K562 (cell line): Measurements from ENCODE around the gene ACADVL. TPM values are rescaled to one million over a fixed set of nuclear protein-coding genes. Genes with fewer than 3 reads are reported as not detected.
A peak's percentile ranks its signal among the peaks of the same experiment; 100 is the strongest.

ENCODE experiments used
- BDP1 ChIP-seq: IDR thresholded peaks from 3 replicates; pipeline ENCODE4 v1.6.1; 2011; ENCODE audit not compliant: insufficient read length, insufficient read depth
- BRCA1 ChIP-seq, 2 experiments: fragments of 450-650 bp in 1 of 2; sonication (generic) in 1 of 2; formaldehyde crosslinking in 1 of 2; IDR thresholded peaks; 2 replicates each; pipeline versions ENCODE4 v1.5.0 to v1.6.1; 2017 to 2020; ENCODE audit warnings: mild to moderate bottlenecking in 1 of 2, missing genetic modification reagents in 1 of 2
- C11orf30 ChIP-seq: fragments of 450-650 bp; IDR thresholded peaks from 2 replicates; pipeline ENCODE4 v1.6.1; 2016; ENCODE audit warnings: low read depth, mild to moderate bottlenecking
- CHD2 ChIP-seq: IDR thresholded peaks from 2 replicates; pipeline ENCODE4 v1.6.1; 2011; ENCODE audit warnings: low read depth, low read length
- E2F1 ChIP-seq: sonication (generic); formaldehyde crosslinking; IDR thresholded peaks from 2 replicates; pipeline ENCODE4 v1.8.1; 2023; ENCODE audit warnings: mild to moderate bottlenecking, missing genetic modification reagents, moderate library complexity
- EHMT2 ChIP-seq: fragments of 450-650 bp; IDR thresholded peaks from 2 replicates; pipeline ENCODE4 v1.6.1; 2018; ENCODE audit warnings: antibody characterized with exemption
- NR1H2 ChIP-seq: sonication (generic); formaldehyde crosslinking; IDR thresholded peaks from 2 replicates; pipeline ENCODE4 v1.4.0; 2020; ENCODE audit warnings: mild to moderate bottlenecking, missing genetic modification reagents
- RBM25 ChIP-seq: fragments of 200-400 bp; formaldehyde crosslinking; IDR thresholded peaks from 2 replicates; pipeline ENCODE4 v1.6.1; 2018; ENCODE audit warnings: low read length, low read depth, moderate library complexity; ENCODE audit not compliant: severe bottlenecking
- SMAD1 ChIP-seq: fragments of 150-350 bp; IDR thresholded peaks from 2 replicates; pipeline ENCODE4 v1.6.1; 2014; ENCODE audit warnings: low read length, low read depth; ENCODE audit not compliant: partially characterized antibody
- TAF1 ChIP-seq: IDR thresholded peaks from 2 replicates; pipeline ENCODE4 v1.6.1; 2011; ENCODE audit warnings: mild to moderate bottlenecking, low read length, moderate library complexity; ENCODE audit not compliant: insufficient read depth, control insufficient read depth, severe bottlenecking; ENCODE audit errors: extremely low read depth
- TEAD1 ChIP-seq, 2 experiments: fragments of 450-650 bp in 1 of 2; sonication (generic) in 1 of 2; formaldehyde crosslinking; IDR thresholded peaks; 2 replicates each; pipeline versions ENCODE4 v1.4.0 to v1.8.0; 2020 to 2022; ENCODE audit warnings: mild to moderate bottlenecking in 2 of 2, missing genetic modification reagents in 1 of 2
- XRCC3 ChIP-seq: fragments of 450-650 bp; IDR thresholded peaks from 2 replicates; pipeline ENCODE4 v1.6.1; 2017; ENCODE audit warnings: mild to moderate bottlenecking, moderate library complexity
- ZBTB1 ChIP-seq: sonication (generic); formaldehyde crosslinking; IDR thresholded peaks from 2 replicates; pipeline ENCODE4 v1.8.1; 2023; ENCODE audit warnings: missing genetic modification reagents, low read depth, mild to moderate bottlenecking, borderline replicate concordance
- ZNF134 ChIP-seq: fragments of 250-450 bp; sonication (Bioruptor Pico); conservative IDR thresholded peaks from 2 replicates; pipeline ENCODE4 v1.4.0; 2020
- ZNF174 ChIP-seq: fragments of 250-450 bp; sonication (Bioruptor Pico); IDR thresholded peaks from 2 replicates; pipeline ENCODE4 v1.4.0; 2020; ENCODE audit warnings: mild to moderate bottlenecking
- ZZZ3 ChIP-seq: fragments of 450-650 bp; IDR thresholded peaks from 2 replicates; pipeline ENCODE4 v1.6.1; 2016; ENCODE audit warnings: antibody characterized with exemption, mild to moderate bottlenecking, moderate library complexity
- polyA plus RNA-seq, 8 experiments: library from polyadenylated mRNA; depleted of rRNA in 4 of 8; stranded (reverse) in 5 of 8; unstranded in 3 of 8; fragments of >200 nt; fragmentation: Nextera tagmentation in 2 of 8; fragmentation: Illumina TruSeq in 1 of 8; extraction: Ambion mirVana in 2 of 8; extraction: Trizol in 1 of 8; gene quantifications; 2 replicates each; pipeline versions ENCODE4 v1.2.1 to v1.2.3, GENCODE V29; 2011 to 2014; ENCODE audit warnings: inconsistent platforms in 1 of 8, missing spikeins in 1 of 8
- total RNA-seq, 7 experiments: library from RNA; depleted of rRNA in 6 of 7; stranded (reverse); fragments of >200 nt in 6 of 7; fragmentation: Illumina TruSeq in 2 of 7; extraction: Trizol in 2 of 7; gene quantifications; 2 replicates each; pipeline versions ENCODE4 v1.2.1 to v1.2.3, GENCODE V29; 2011 to 2021; ENCODE audit warnings: low replicate concordance in 1 of 7
- TF ChIP-seq, protein P1 (sequence below): fragments of 450-650 bp; IDR thresholded peaks from 2 replicates; pipeline ENCODE4 v1.6.1; 2016; ENCODE audit warnings: borderline replicate concordance
- TF ChIP-seq, protein P2 (sequence below): fragments of 250-450 bp; sonication (Bioruptor Pico); IDR thresholded peaks from 2 replicates; pipeline ENCODE4 v1.5.0; 2021; ENCODE audit warnings: mild to moderate bottlenecking, borderline replicate concordance
- TF ChIP-seq, protein P3 (sequence below), 2 experiments: fragments of 150-350 bp in 1 of 2; IDR thresholded peaks; 2 replicates each; pipeline ENCODE4 v1.6.1; 2012 to 2016; ENCODE audit warnings: low read depth in 2 of 2, low read length in 2 of 2, mild to moderate bottlenecking in 1 of 2, moderate library complexity in 1 of 2

ACADVL gene
- total and polyA plus RNA-seq, 9 of the 15 experiments (the other 6 are each of a cell fraction or from before 2014, with no cell fraction given): 25.5 to 449 (median 214) TPM

GRCh38 chr17:7242717-7243452 is 23.1 kb downstream of the ACADVL start (continued):
- TF ChIP-seq, protein P1, sequence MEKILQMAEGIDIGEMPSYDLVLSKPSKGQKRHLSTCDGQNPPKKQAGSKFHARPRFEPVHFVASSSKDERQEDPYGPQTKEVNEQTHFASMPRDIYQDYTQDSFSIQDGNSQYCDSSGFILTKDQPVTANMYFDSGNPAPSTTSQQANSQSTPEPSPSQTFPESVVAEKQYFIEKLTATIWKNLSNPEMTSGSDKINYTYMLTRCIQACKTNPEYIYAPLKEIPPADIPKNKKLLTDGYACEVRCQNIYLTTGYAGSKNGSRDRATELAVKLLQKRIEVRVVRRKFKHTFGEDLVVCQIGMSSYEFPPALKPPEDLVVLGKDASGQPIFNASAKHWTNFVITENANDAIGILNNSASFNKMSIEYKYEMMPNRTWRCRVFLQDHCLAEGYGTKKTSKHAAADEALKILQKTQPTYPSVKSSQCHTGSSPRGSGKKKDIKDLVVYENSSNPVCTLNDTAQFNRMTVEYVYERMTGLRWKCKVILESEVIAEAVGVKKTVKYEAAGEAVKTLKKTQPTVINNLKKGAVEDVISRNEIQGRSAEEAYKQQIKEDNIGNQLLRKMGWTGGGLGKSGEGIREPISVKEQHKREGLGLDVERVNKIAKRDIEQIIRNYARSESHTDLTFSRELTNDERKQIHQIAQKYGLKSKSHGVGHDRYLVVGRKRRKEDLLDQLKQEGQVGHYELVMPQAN: peak; percentile 96
- TF ChIP-seq NR1H2 (CRISPR knock-in tag): no peak
- no peak for TF ChIP-seq ZZZ3
- no peak for TF ChIP-seq ZBTB1 (CRISPR knock-in tag)
- no peak for TF ChIP-seq RBM25
- no peak for TF ChIP-seq BRCA1 (IDR thresholded peaks at IDR 0.05)
- no peak for TF ChIP-seq BRCA1 (CRISPR knock-in tag; IDR thresholded peaks at IDR 0.05)
- peak; percentile 10 for TF ChIP-seq TAF1
- TF ChIP-seq XRCC3: no peak
- TF ChIP-seq, protein P2, sequence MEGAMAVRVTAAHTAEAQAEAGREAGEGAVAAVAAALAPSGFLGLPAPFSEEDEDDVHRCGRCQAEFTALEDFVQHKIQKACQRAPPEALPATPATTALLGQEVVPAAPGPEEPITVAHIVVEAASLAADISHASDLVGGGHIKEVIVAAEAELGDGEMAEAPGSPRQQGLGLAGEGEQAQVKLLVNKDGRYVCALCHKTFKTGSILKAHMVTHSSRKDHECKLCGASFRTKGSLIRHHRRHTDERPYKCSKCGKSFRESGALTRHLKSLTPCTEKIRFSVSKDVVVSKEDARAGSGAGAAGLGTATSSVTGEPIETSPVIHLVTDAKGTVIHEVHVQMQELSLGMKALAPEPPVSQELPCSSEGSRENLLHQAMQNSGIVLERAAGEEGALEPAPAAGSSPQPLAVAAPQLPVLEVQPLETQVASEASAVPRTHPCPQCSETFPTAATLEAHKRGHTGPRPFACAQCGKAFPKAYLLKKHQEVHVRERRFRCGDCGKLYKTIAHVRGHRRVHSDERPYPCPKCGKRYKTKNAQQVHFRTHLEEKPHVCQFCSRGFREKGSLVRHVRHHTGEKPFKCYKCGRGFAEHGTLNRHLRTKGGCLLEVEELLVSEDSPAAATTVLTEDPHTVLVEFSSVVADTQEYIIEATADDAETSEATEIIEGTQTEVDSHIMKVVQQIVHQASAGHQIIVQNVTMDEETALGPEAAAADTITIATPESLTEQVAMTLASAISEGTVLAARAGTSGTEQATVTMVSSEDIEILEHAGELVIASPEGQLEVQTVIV (CRISPR knock-in tag): no peak
- 0 out of 2 replicates have a peak, but pooled peaks have one; percentile 36 for TF ChIP-seq E2F1 (CRISPR knock-in tag)
- TF ChIP-seq SMAD1: no peak
- TF ChIP-seq BDP1: no peak
- TF ChIP-seq, protein P3, sequence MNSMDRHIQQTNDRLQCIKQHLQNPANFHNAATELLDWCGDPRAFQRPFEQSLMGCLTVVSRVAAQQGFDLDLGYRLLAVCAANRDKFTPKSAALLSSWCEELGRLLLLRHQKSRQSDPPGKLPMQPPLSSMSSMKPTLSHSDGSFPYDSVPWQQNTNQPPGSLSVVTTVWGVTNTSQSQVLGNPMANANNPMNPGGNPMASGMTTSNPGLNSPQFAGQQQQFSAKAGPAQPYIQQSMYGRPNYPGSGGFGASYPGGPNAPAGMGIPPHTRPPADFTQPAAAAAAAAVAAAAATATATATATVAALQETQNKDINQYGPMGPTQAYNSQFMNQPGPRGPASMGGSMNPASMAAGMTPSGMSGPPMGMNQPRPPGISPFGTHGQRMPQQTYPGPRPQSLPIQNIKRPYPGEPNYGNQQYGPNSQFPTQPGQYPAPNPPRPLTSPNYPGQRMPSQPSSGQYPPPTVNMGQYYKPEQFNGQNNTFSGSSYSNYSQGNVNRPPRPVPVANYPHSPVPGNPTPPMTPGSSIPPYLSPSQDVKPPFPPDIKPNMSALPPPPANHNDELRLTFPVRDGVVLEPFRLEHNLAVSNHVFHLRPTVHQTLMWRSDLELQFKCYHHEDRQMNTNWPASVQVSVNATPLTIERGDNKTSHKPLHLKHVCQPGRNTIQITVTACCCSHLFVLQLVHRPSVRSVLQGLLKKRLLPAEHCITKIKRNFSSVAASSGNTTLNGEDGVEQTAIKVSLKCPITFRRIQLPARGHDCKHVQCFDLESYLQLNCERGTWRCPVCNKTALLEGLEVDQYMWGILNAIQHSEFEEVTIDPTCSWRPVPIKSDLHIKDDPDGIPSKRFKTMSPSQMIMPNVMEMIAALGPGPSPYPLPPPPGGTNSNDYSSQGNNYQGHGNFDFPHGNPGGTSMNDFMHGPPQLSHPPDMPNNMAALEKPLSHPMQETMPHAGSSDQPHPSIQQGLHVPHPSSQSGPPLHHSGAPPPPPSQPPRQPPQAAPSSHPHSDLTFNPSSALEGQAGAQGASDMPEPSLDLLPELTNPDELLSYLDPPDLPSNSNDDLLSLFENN (IDR thresholded peaks at IDR 0.05; ENCODE audit: low read depth in 2 of 2, low read length in 2 of 2): no peak
- peak; percentile 84 for TF ChIP-seq C11orf30
- TF ChIP-seq TEAD1 (CRISPR knock-in tag; IDR thresholded peaks at IDR 0.05): no peak
- TF ChIP-seq ZNF134 (CRISPR knock-in tag): no peak
- peak; percentile 86 for TF ChIP-seq CHD2
- TF ChIP-seq EHMT2: no peak
- TF ChIP-seq ZNF174 (CRISPR knock-in tag): no peak
